HCT116 (cell line): ENCODE results near the gene PSTPIP1. TPM values are rescaled to one million over a fixed set of nuclear protein-coding genes. Genes with fewer than 3 reads are reported as not detected.

Source experiments
- ATAC-seq: fragments of 200-7000 bp; cut with Tn5 transposase; 2 replicates; pipeline ENCODE4 v1.9.1; 2020; ENCODE audit warnings: mild to moderate bottlenecking, moderate library complexity
- BruUV-seq: library from RNA; stranded (reverse); fragments of 400-500 nt; replicated peaks from 2 replicates; lab custom pipeline; 2021; lab: Mats Ljungman, UMichigan
- CTCF ChIA-PET: fragments of 300-600 bp; sonication (Branson Sonifier 250); formaldehyde crosslinking; loops from one replicate; lab custom pipeline; 2021; ENCODE audit warnings: antibody characterized with exemption; lab: Charles Lee
- POLR2A ChIA-PET: fragments of 300-600, 350-600 bp; sonication (Branson Sonifier 250); formaldehyde crosslinking; loops from one replicate; lab custom pipeline; 2021; ENCODE audit warnings: antibody characterized with exemption; lab: Charles Lee
- RAD21 ChIA-PET, 2 experiments: fragments of 300-600 bp; sonication (Branson Sonifier 250); formaldehyde crosslinking; loops; one replicate each; lab custom pipeline; 2023; ENCODE audit warnings: low total read pairs in 2 of 2; ENCODE audit not compliant: uncharacterized antibody in 2 of 2, unreplicated experiment in 2 of 2, low non-redundant PET in 1 of 2; lab: Charles Lee
- DNase-seq: peaks from one replicate; pipeline ENCODE4 v3.0.0-alpha.2; 2010; ENCODE audit warnings: low read depth, low spot score
- H2AFZ ChIP-seq: fragments of 200-600 bp; shearing (Covaris generic), sonication (generic); 2 replicates; pipeline ENCODE4 v1.6.1; 2017; ENCODE audit warnings: low read depth, mixed run types, mixed read lengths, antibody characterized with exemption, low read length; ENCODE audit not compliant: poor library complexity, severe bottlenecking
- H3K27ac ChIP-seq: 2 replicates; pipeline ENCODE4 v1.5.1; 2012; ENCODE audit warnings: low read depth, low read length
- H3K27me3 ChIP-seq: fragments of 200-600 bp; sonication (generic); 2 replicates; pipeline ENCODE4 v1.6.1; 2016; ENCODE audit warnings: mixed run types, low read length, mixed read lengths; ENCODE audit not compliant: insufficient read depth
- H3K36me3 ChIP-seq, 2 experiments: fragments of 200-500 bp in 1 of 2; fragments of 200-600 bp in 1 of 2; sonication (Bioruptor generic) in 1 of 2; sonication (generic) in 1 of 2; 2 replicates each; pipeline versions ENCODE4 v1.5.1 to v1.6.1; 2014 to 2016; ENCODE audit warnings: low read length in 2 of 2, inconsistent platforms in 1 of 2, mixed read lengths in 1 of 2, mixed run types in 1 of 2; ENCODE audit not compliant: insufficient read depth in 2 of 2, control insufficient read depth in 1 of 2
- H3K4me1 ChIP-seq, 2 experiments: fragments of 200-600 bp in 1 of 2; sonication (generic) in 1 of 2; 2 replicates each; pipeline versions ENCODE4 v1.5.1 to v1.6.1; 2012 to 2017; ENCODE audit warnings: low read length in 2 of 2, inconsistent platforms in 1 of 2, mild to moderate bottlenecking in 1 of 2, mixed read lengths in 1 of 2, mixed run types in 1 of 2, moderate library complexity in 1 of 2; ENCODE audit not compliant: insufficient read depth in 2 of 2, control insufficient read depth in 1 of 2
- H3K4me2 ChIP-seq: fragments of 200-600 bp; sonication (generic); 2 replicates; pipeline ENCODE4 v1.6.1; 2017; ENCODE audit warnings: mixed run types, low read length, mixed read lengths
- H3K4me3 ChIP-seq, 2 experiments: fragments of 200-600 bp in 1 of 2; sonication (generic) in 1 of 2; replicated peaks in 1 of 2; 2 replicates each; pipeline ENCODE4 v1.5.1; 2011 to 2016; ENCODE audit warnings: low read length in 2 of 2, control low read depth in 1 of 2, low read depth in 1 of 2, mild to moderate bottlenecking in 1 of 2, mixed read lengths in 1 of 2, mixed run types in 1 of 2
- H3K79me2 ChIP-seq: fragments of 200-600 bp; sonication (generic); 2 replicates; pipeline ENCODE4 v1.6.1; 2017; ENCODE audit warnings: mild to moderate bottlenecking, mixed run types, low read length, moderate library complexity, mixed read lengths; ENCODE audit not compliant: insufficient read depth
- H3K9ac ChIP-seq: fragments of 200-600 bp; sonication (generic); 2 replicates; pipeline ENCODE4 v1.6.1; 2016; ENCODE audit warnings: low read length, mixed read lengths
- H3K9me2 ChIP-seq: fragments of 200-600 bp; sonication (generic), shearing (Covaris generic); 2 replicates; pipeline ENCODE4 v1.6.1; 2017; ENCODE audit warnings: mixed run types, mild to moderate bottlenecking, moderate library complexity; ENCODE audit not compliant: insufficient read depth
- H3K9me3 ChIP-seq, 2 experiments: fragments of 200-500 bp in 1 of 2; fragments of 200-600 bp in 1 of 2; sonication (Bioruptor generic) in 1 of 2; sonication (generic) in 1 of 2; 2 replicates each; pipeline ENCODE4 v1.6.1; 2014 to 2017; ENCODE audit warnings: low read length in 2 of 2, mixed read lengths in 2 of 2, inconsistent platforms in 1 of 2, low read depth in 1 of 2, mild to moderate bottlenecking in 1 of 2, mixed run types in 1 of 2, moderate library complexity in 1 of 2; ENCODE audit not compliant: control insufficient read depth in 1 of 2, insufficient read depth in 1 of 2
- H4K20me1 ChIP-seq: fragments of 200-600 bp; sonication (generic), shearing (Covaris generic); 2 replicates; pipeline ENCODE4 v1.6.1; 2017; ENCODE audit warnings: mixed run types, mild to moderate bottlenecking, moderate library complexity; ENCODE audit not compliant: insufficient read depth
- CBX3 ChIP-seq: IDR thresholded peaks from 2 replicates; pipeline ENCODE4 v1.6.1; 2012; ENCODE audit warnings: low read depth
- CEBPB ChIP-seq: IDR thresholded peaks from 2 replicates; pipeline ENCODE4 v1.6.1; 2012; ENCODE audit warnings: low read depth
- CTCF ChIP-seq, 3 experiments: fragments of 200-600 bp in 1 of 3; sonication (generic) in 1 of 3; IDR thresholded peaks in 2 of 3; conservative IDR thresholded peaks in 1 of 3; 2 replicates each; pipeline ENCODE4 v1.5.1; 2012 to 2017; ENCODE audit warnings: low read depth in 2 of 3, low read length in 2 of 3, antibody characterized with exemption in 1 of 3, borderline replicate concordance in 1 of 3, control low read depth in 1 of 3, mild to moderate bottlenecking in 1 of 3, mixed read lengths in 1 of 3, mixed run types in 1 of 3, moderate library complexity in 1 of 3; ENCODE audit not compliant: insufficient read depth in 1 of 3
- EGR1 ChIP-seq: IDR thresholded peaks from 2 replicates; pipeline ENCODE4 v1.6.1; 2012; ENCODE audit warnings: low read depth
- ELF1 ChIP-seq: IDR thresholded peaks from 2 replicates; pipeline ENCODE4 v1.6.1; 2012; ENCODE audit warnings: low read depth, borderline replicate concordance
- EZH2 ChIP-seq: fragments of 200-600 bp; sonication (generic); IDR thresholded peaks from 2 replicates; pipeline ENCODE4 v1.6.1; 2017; ENCODE audit warnings: antibody characterized with exemption, mixed run types
- FOSL1 ChIP-seq: IDR thresholded peaks from 2 replicates; pipeline ENCODE4 v1.6.1; 2012; ENCODE audit warnings: low read depth
- JUND ChIP-seq: IDR thresholded peaks from 2 replicates; pipeline ENCODE4 v1.6.1; 2012
- POLR2A ChIP-seq: IDR thresholded peaks from 2 replicates; pipeline ENCODE4 v1.7.0; 2011; ENCODE audit warnings: borderline replicate concordance; ENCODE audit not compliant: insufficient read depth, insufficient read length; ENCODE audit errors: extremely low read depth
- RAD21 ChIP-seq: IDR thresholded peaks from 2 replicates; pipeline ENCODE4 v1.6.1; 2012; ENCODE audit warnings: low read depth, mild to moderate bottlenecking
- SIN3A ChIP-seq: IDR thresholded peaks from 2 replicates; pipeline ENCODE4 v1.6.1; 2012; ENCODE audit warnings: low read depth
- SP1 ChIP-seq: IDR thresholded peaks from 2 replicates; pipeline ENCODE4 v1.6.1; 2012; ENCODE audit warnings: low read depth
- TCF7L2 ChIP-seq: IDR thresholded peaks from 2 replicates; pipeline ENCODE4 v1.7.0; 2011; ENCODE audit warnings: borderline replicate concordance, inconsistent platforms; ENCODE audit not compliant: insufficient read depth, insufficient read length; ENCODE audit errors: extremely low read depth
- ZBTB33 ChIP-seq: IDR thresholded peaks from 2 replicates; pipeline ENCODE4 v1.6.1; 2011; ENCODE audit warnings: mild to moderate bottlenecking, low read length, moderate library complexity; ENCODE audit not compliant: insufficient replicate concordance; ENCODE audit errors: extremely low read depth
- ZFX ChIP-seq: fragments of 450-650 bp; IDR thresholded peaks from 2 replicates; pipeline ENCODE4 v1.6.1; 2017
- ZNF274 ChIP-seq: fragments of 200-500 bp; sonication (Bioruptor generic); IDR thresholded peaks from 2 replicates; pipeline ENCODE4 v1.6.1; 2014; ENCODE audit warnings: mild to moderate bottlenecking, low read depth, low read length, inconsistent platforms
- intact Hi-C: fragments of 100-400 bp; cut with micrococcal nuclease; formaldehyde crosslinking; loops from 2 replicates; pipeline ENCODE4 v1.10.0; 2022
- total RNA-seq: library from RNA; stranded (reverse); gene quantifications from one replicate; pipeline ENCODE4 v1.2.1, GENCODE V29; 2021; ENCODE audit not compliant: unreplicated experiment
- TF ChIP-seq, protein P1 (sequence below): IDR thresholded peaks from 2 replicates; pipeline ENCODE4 v1.6.1; 2012
- TF ChIP-seq, protein P2 (sequence below): IDR thresholded peaks from 2 replicates; pipeline ENCODE4 v1.6.1; 2012; ENCODE audit warnings: low read depth

PSTPIP1 gene
- total RNA-seq, 1 experiment from 2014 or later, result 0.79 TPM

GRCh38 chr15:77046704-77047412 is 51.9 kb downstream of the PSTPIP1 start:
- intact Hi-C loops, result no loop called here
- ChIA-PET RAD21 (no interaction called here), POLR2A (no interaction called here), CTCF (interaction anchor here (0.6 to 1.4 kb wide), 2 partner anchors 12 to 497 kb away, joined by 3 read pairs; no protein-coding TSS in a partner anchor)
- Histone ChIP-seq H3K27ac (no peak overlapping the region), H3K9me3 (no peaks in the 10 kb centered on the region), H3K4me3 (no peak overlapping the region), H3K27me3 (no peaks in the 10 kb centered on the region), H3K36me3 (peaks cover 17 to 33% of the 10 kb centered on the region in 2 experiments; a peak in 3 of 4 replicates), H3K9me2 (no peaks in the 10 kb centered on the region), H3K4me2 (no peak overlapping the region), H3K79me2 (no peaks in the 10 kb centered on the region), H3K4me1 (no peaks in the 10 kb centered on the region), H2AFZ (no peak overlapping the region), H4K20me1 (no peaks in the 10 kb centered on the region), H3K9ac (no peak overlapping the region)
- no peak for DNase-seq
- BruUV-seq, result no TSS peak
- TF ChIP-seq ZFX (no peak), RAD21 (no peak), CEBPB (no peak), ZNF274 (no peak), ZBTB33 (no peak), EZH2 (no peak), EGR1 (no peak), CTCF (IDR thresholded peaks at IDR 0.05 in 2 of 3, conservative IDR thresholded peaks at IDR 0.05 in 1 of 3; ENCODE audit: borderline replicate concordance in 1 of 3, insufficient read depth in 1 of 3, low read depth in 2 of 3, low read length in 2 of 3) (no peak), SIN3A (no peak), JUND (no peak), SP1 (no peak), ELF1 (no peak), CBX3 (no peak), POLR2A (no peak), FOSL1 (no peak), TCF7L2 (no peak)
- TF ChIP-seq, protein P1, sequence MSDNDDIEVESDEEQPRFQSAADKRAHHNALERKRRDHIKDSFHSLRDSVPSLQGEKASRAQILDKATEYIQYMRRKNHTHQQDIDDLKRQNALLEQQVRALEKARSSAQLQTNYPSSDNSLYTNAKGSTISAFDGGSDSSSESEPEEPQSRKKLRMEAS, result no peak
- TF ChIP-seq, protein P2, sequence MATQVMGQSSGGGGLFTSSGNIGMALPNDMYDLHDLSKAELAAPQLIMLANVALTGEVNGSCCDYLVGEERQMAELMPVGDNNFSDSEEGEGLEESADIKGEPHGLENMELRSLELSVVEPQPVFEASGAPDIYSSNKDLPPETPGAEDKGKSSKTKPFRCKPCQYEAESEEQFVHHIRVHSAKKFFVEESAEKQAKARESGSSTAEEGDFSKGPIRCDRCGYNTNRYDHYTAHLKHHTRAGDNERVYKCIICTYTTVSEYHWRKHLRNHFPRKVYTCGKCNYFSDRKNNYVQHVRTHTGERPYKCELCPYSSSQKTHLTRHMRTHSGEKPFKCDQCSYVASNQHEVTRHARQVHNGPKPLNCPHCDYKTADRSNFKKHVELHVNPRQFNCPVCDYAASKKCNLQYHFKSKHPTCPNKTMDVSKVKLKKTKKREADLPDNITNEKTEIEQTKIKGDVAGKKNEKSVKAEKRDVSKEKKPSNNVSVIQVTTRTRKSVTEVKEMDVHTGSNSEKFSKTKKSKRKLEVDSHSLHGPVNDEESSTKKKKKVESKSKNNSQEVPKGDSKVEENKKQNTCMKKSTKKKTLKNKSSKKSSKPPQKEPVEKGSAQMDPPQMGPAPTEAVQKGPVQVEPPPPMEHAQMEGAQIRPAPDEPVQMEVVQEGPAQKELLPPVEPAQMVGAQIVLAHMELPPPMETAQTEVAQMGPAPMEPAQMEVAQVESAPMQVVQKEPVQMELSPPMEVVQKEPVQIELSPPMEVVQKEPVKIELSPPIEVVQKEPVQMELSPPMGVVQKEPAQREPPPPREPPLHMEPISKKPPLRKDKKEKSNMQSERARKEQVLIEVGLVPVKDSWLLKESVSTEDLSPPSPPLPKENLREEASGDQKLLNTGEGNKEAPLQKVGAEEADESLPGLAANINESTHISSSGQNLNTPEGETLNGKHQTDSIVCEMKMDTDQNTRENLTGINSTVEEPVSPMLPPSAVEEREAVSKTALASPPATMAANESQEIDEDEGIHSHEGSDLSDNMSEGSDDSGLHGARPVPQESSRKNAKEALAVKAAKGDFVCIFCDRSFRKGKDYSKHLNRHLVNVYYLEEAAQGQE, result no peak
- ATAC-seq, result no peak
